DMS79 treated with DMSO at 0.1 percent for 48 hours (cell line): Measurements from ENCODE around the gene PPP2R2B.

Source experiments
- DNase-seq: peaks from one replicate; lab custom pipeline; 2025; lab: John Stamatoyannopoulos, UW

Gene PPP2R2B

DNA sequence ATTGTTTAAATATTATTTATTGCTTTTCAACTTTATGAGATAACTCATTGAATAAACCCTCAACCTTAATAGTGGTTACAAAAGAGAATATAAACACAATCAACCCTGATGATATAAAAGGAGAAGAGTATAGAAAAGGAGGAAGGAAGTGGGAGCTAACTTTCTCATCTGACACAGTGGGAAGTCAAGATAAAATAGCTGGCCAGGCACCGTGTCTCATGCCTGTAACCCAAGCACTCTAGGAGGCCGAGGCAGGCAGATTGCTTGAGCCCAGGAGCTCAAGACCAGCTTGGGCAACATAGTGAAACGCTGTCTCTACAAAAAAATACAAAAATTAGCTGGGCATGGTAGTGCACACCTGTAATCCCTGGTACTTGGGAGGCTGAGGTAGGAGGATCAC lies 93.5 kb downstream of the PPP2R2B start:
- DNase-seq = no peak

- no peak for DNase-seq
These were observed 97.4 kb downstream of the PPP2R2B start for GRCh38 chr5:146781157-146781556.

GRCh38 chr5:146779211-146779869 lies 99.2 kb downstream of the PPP2R2B start:
- DNase-seq = no peak

DNA sequence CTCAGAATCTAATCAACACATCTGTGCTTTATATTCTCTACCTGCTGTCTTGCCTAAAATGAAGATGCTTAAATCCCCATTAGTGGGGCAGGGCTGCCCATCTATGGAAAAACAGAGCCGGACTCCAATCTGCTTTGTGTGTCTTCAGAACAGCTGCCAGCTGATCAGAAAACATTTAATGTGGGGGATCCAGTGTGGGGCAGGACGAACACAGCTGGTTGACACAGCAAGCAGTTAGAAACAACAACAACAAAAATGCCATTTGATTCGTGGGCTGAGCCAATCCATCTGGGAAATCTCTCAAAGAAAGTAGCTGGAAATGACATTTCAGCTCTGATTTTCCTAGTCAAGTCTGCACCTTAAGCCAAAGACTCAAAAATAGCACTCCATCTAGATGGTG lies 99.8 kb downstream of the PPP2R2B start:
- DNase-seq = no peak

DNA sequence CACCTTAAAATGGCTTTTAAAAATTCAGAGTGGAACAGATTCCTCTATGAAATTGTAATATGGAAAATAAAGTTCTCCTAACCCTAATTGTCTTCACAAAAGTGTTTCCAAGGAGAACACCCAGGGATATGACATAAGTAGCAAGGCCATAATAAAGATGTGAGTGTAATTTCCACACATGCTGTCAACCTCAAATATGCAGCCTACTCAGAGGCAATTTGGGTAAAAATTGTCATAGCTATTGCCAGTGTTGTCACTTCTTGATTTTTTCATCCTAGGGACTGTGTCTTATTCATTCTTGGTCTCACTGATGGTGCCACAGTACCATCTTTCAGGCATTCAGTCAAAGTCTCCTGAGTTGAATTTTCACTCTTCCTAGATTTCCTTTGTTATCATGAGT lies 100.3 kb downstream of the PPP2R2B start:
- no peak for DNase-seq

DNA sequence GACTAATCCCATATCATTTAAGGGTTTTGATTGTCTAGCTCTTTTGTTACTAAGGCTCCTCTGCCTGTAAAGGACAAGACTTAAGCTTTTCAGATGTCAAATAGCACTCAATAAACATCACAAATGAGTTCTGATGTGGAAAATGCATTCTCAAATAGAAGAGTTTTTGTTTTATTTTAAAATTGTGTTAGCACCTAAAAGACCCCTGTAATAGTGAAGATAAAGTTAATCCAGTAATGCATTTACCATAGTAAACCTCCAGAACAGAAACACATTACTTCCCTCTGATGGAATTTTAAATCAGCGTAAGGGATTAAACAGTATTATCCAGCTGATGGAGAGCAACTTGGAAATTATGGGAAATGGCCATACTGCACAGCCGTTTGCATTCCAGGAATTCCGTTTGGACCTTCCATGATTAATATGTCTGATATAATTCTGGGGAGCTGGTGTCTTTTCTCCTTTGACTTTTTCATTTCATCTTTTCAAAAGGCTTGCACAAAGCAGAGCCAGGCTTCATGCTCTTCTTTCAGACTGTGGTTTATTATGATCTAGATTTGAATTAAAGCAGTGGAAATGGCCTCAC lies 105.6 kb downstream of the PPP2R2B start:
- no peak for DNase-seq

DNA sequence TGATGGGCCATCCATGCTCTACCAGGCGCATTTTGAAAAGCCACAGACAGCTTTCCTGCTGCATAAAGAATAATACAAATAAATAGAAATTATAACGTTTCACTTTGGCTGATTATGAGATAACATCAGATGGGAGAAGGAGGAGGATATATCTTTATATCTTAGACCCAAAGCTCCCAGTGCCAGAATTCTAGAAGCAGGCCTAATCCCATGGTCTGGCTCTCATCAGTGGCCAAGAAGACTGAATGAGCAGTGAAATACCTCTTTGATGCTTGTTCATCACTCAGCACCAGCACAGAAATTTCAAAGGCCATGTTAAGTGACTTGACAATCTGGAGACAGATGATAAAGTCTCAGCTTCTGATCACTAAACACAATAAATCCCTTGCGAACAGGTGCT lies 107.6 kb downstream of the PPP2R2B start:
- DNase-seq = no peak

DNA sequence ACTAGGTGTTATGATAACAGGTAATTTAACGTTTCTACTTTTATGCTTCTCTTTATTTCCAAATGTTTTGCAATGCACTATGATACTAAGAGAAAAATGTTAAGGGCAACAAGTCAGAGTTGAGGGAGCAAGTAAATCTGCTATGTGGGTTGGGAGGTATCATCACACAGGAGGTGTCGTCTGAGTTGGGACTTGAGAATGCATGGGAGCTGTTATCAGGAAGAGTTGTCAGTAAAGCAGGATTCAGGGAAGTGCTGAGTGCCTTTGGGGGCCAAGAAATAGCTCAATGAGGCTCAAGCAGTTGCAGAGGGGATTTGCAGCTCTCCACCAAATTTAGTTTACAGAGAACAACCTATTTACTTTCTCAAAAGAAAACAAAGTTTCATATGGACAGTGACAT lies 108.0 kb downstream of the PPP2R2B start:
- no peak for DNase-seq

DNA sequence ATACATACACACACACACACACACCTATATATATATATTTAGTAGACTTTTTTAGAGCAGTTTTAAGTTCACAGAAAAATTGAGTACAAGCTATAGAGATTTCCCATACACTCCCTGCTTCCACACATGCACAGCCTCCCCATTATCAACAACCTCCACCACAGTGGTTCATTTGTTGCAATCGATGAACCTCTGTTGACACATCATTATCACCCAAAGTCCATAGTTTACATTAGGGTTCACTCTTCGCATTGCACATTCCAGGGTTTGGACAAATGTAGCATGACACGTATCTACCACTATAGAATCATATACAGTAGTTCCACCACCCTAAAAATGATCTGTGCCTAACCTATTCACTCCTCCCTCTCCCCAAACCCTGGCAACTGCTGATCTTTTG lies 111.0 kb downstream of the PPP2R2B start:
- DNase-seq = no peak

- no peak for DNase-seq
These were observed 112.5 kb downstream of the PPP2R2B start for GRCh38 chr5:146766013-146766412.

DNA sequence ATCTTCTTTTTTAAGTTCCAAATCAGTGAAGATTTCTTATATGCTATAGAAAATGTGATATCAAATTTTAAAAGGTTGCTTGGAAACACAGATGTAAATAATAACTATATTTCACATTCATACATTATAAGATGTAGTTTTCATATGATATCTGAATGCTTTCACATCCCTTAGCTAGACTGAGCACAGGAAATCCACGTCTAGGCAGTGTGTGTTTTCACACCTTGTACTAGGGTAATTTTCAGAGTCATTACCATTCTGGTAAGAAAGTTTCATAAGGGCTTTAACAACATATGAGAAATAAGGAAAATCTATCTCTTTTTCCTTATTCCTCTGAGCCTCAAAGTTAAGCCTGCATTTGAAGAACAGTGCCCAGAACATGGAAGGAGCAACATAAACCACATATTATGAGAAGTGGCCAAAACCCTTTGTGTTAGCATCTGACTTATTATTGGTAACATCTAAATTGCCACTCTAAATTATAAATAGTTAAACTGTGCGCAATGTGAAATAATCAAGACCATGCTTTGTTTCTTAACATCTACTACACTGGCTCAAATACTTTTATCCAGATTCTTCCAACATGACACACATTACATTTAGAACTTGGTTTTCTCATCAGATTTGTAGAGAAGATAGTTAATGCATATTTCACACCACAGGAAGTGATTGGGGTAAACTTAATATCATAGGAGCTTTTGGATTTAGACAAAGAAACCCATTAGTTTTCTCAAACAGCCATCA lies 113.3 kb downstream of the PPP2R2B start:
- no peak for DNase-seq

- DNase-seq = peak; percentile 24
These were observed 115.7 kb downstream of the PPP2R2B start for GRCh38 chr5:146762830-146763229.

GRCh38 chr5:146761811-146762210 lies 116.7 kb downstream of the PPP2R2B start:
- DNase-seq = no peak

GRCh38 chr5:146758938-146759337 lies 119.6 kb downstream of the PPP2R2B start:
- DNase-seq = no peak

DNA sequence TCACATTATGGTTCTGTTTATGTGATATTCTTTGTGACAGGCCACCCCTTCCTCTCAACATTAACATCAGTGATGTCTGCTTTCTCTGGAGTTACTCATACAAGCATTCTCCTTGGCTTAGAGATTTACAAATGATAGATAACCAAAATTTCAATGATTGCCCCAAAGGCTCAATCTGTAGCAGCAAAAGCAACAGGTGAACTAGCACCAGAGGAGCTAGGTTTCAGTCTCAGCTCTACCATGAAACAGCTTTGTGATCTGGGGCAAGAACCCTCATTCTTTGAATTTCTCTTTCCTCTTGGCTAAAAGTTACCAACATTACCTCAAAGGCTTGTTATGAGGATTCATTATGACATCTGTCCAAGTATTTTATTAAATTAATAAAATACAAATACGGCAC lies 120.5 kb downstream of the PPP2R2B start:
- DNase-seq = no peak

DNA sequence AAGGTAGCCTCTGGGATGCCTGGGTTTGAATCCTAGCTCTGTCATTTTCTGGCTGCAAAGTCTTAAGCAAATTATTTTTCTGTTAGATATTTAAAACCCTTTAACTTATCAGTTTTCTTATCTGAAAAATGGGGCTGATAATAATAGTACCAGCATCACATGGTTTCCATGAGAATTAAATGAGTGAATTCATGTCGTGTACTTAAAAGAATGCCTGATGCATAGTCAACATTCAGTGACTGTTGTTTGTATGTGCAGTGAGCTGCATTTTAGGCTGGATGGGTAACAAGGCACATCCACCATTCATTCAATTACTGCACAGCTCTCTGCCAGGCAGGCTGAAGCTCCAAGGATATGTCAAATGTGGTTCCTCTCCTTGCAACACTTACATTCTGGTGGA lies 122.0 kb downstream of the PPP2R2B start:
- DNase-seq = no peak

GRCh38 chr5:146755793-146756192 lies 122.8 kb downstream of the PPP2R2B start:
- no peak for DNase-seq

GRCh38 chr5:146754621-146755020 lies 123.9 kb downstream of the PPP2R2B start:
- DNase-seq = no peak

DNA sequence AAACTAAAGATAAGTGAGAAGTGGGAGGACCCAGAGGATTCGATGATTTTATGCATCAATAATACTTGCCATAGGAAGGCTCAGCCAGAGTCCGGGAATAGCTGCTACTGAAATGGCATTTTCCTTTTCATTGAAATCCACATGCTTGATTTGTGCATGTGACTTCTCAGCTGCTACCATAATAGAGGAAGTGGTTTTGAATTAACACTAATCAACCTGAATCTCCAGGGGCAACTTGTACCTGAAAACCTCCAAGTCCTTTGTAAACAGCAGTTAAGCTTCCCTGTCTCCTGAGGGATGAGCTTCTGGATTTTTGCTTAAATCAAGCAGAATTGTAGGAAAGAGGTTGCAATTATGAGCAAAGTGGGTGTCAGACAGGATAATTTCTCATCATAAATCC lies 124.9 kb downstream of the PPP2R2B start:
- peak; percentile 23 for DNase-seq

GRCh38 chr5:146751781-146752401 lies 126.7 kb downstream of the PPP2R2B start:
- DNase-seq = no peak

DNA sequence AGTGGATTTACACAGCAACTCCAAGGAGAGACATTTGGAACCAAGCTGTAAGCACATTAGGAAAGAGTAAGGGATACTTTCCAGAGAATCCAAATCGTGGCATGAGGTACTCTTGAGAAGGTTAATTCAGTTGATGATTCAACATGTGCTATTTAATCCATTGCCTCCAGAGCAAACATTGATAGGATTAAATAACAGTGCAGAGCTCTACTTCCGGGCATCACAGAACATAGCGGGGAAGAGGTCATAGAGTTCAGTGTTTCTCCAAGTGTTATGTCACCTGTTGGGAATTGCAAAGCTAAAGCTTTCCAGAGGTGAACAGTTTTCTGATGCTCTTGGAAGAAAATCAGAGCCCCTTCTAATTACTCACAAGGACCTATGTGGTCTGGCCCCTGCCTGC lies 127.5 kb downstream of the PPP2R2B start:
- DNase-seq = no peak

DNA sequence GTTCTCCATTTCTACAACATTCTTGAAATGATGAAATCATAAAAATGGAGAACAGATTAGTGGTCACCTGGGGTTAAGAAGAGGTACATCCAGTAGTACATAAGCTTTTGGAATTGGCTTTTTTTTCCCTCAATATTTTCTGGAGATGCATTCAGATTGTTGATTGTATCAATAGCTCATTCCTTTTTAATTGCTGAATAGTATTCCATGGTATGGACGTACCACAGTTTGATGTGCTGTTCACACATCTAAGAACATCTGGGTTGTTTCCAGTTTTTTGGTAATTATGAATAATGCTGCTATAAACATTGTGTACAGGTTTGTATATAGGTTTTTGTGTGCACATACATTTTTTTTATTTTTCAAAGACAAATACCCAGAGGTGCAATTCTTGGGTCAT lies 130.0 kb downstream of the PPP2R2B start:
- DNase-seq = no peak
